HEK293 (cell line): Measurements from ENCODE around the gene ZNF883.
"Not testable (repeated sequence)": the region's sequence is repeated elsewhere in the genome, so short reads cannot be mapped to it uniquely, and the experiment has no call there.

ENCODE experiments used
- CTCF ChIP-seq: fragments of 450-650 bp; formaldehyde crosslinking; IDR thresholded peaks from 2 replicates; pipeline ENCODE4 v1.5.1; 2016; ENCODE audit warnings: missing biosample characterization, missing genetic modification characterization
- ZBTB21 ChIP-seq: fragments of 450-650 bp; formaldehyde crosslinking; IDR thresholded peaks from 2 replicates; pipeline ENCODE4 v1.5.1; 2017; ENCODE audit warnings: missing biosample characterization, missing genetic modification characterization
- ZNF292 ChIP-seq: fragments of 450-650 bp; formaldehyde crosslinking; IDR thresholded peaks from 2 replicates; pipeline ENCODE4 v1.5.1; 2016; ENCODE audit warnings: low read depth, missing biosample characterization, missing genetic modification characterization, borderline replicate concordance

- not testable (repeated sequence) for TF ChIP-seq ZBTB21 (tag by site-specific recombination); CTCF; ZNF292 (tag by site-specific recombination)
These were observed 47.7 kb upstream of the ZNF883 start for GRCh38 chr9:113059581-113060284.
